A172 (cell line): ENCODE data around the gene GCG. TPM values are rescaled to one million over a fixed set of nuclear protein-coding genes. Genes with fewer than 3 reads are reported as not detected.

Experiments
- DNase-seq: peaks from one replicate; pipeline ENCODE4 v3.0.0-alpha.2; 2015; ENCODE audit warnings: low spot score
- total RNA-seq: library from RNA; depleted of rRNA; stranded (reverse); fragments of >200 nt; shearing (Covaris generic); gene quantifications from 2 replicates; pipeline ENCODE4 v1.2.3, GENCODE V29; 2014; rRNA removed

Gene GCG
- total RNA-seq, 1 experiment from 2014 or later: not detected

DNA sequence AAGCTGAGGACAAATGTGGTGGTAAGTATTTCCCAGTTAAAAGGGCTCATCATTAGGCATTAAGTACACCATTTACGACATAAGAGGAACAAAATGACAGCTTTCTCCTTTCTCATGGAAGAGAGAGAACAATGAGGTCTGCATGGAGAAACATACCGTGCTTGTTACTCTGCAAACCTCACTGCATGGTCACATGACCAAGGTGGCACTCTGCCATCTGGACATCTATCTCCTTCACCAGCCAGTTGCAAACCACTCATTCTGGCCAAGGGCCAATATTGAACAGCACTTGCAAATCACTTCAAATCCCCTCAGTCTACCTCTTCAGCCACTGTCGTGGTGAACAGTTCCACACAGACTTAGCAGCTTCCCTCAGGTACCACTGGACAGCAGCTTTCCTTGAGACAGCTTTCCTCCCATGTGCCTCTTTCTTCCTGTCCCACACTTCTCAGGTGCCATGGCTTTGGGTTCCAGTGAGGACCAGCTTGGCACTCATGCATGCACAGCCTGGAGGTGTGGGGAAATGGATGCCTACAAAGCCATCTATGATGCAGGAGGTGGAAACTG lies 48.5 kb downstream of the GCG start:
- DNase-seq: no peak

DNA sequence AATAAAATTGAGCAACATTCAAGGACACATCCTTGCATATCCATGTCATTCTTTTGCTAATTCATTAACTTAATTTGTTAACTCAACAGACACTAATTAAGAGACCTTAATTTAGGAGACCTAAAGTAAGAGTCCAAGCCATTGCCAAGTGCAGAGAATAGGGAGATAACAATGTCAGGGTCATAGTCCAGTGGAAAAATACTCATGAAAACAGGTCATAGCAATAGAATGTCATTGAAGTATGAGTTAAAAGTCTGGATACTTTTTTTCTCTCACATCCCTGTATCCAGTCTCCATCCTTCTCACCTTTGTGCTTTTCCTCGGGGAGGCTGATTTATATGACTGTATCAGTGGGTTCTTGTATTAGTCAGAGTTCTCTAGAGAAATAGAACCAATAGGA lies 51.5 kb downstream of the GCG start:
- DNase-seq: no peak

DNA sequence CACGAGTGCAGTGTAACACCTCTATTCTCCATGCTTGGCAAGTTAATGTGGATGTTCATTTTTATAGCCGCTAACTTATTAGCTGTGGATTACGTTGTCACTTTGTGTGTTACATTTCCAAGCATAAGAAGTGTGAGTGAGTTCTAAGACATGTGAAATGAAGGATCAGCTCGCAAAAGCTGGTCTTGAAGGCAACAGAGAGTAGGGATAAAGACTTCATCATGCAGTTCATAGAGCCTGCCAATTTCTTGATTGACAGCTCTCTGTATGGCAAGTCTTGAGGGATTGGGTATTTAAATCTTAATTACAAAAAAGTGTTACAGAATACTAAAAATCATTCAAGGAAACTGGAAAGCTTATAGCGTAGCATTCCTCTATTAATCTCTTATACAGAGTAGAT lies 52.2 kb downstream of the GCG start:
- DNase-seq: no peak

Other genes with a start within 250 kb of the GCG start
- gene DPP4, start 78.0 kb downstream of the GCG start, total RNA-seq: 0.03 and 1.2 TPM in 2 replicates
- gene FAP, start 91.2 kb upstream of the GCG start, total RNA-seq: 1.9 and 2.2 TPM in 2 replicates
- 4.7 and 7.0 TPM in 2 replicates for gene IFIH1, start 166.4 kb upstream of the GCG start, total RNA-seq
- 27.7 and 36.8 TPM in 2 replicates for gene GCA, start 191.9 kb upstream of the GCG start, total RNA-seq